Type B pancreatic cell (in vitro differentiated cells): ENCODE data around the gene TGFBI. TPM values are rescaled to one million over a fixed set of nuclear protein-coding genes. Genes with fewer than 3 reads are reported as not detected.

Experiments
- DNase-seq: peaks from one replicate; pipeline ENCODE4 v3.0.0; 2021; ENCODE audit warnings: mixed read lengths; ENCODE audit not compliant: unreplicated experiment; ENCODE audit errors: extremely low spot score
- H3K27ac Mint-ChIP-seq: 2 replicates; pipeline ENCODE4 v1.8.0; 2021; ENCODE audit warnings: mild to moderate bottlenecking, mixed read lengths
- H3K27me3 Mint-ChIP-seq: 2 replicates; pipeline ENCODE4 v1.8.0; 2021; ENCODE audit warnings: mixed read lengths
- H3K36me3 Mint-ChIP-seq: 2 replicates; pipeline ENCODE4 v1.8.0; 2021; ENCODE audit warnings: mixed read lengths
- H3K4me1 Mint-ChIP-seq: one replicate; pipeline ENCODE4 v1.8.0; 2021; ENCODE audit warnings: mixed read lengths; ENCODE audit not compliant: unreplicated experiment
- H3K4me3 Mint-ChIP-seq: 2 replicates; pipeline ENCODE4 v1.8.0; 2021; ENCODE audit warnings: mild to moderate bottlenecking, mixed read lengths
- H3K9me3 Mint-ChIP-seq: 2 replicates; pipeline ENCODE4 v1.8.0; 2021; ENCODE audit warnings: mixed read lengths
- CTCF ChIP-seq: fragments of 200-600 bp; sonication (generic); conservative IDR thresholded peaks from 2 replicates; pipeline ENCODE4 v1.5.0; 2021; ENCODE audit warnings: antibody characterized with exemption, mild to moderate bottlenecking
- total RNA-seq: library from RNA; stranded (reverse); gene quantifications from 2 replicates; pipeline ENCODE4 v1.2.1, GENCODE V29; 2021; ENCODE audit warnings: low replicate concordance

Gene TGFBI
- total RNA-seq, 1 donor from 2014 or later, result 302 TPM

GRCh38 chr5:136070486-136071285 lies 41.9 kb downstream of the TGFBI start:
- Mint-ChIP-seq H3K9me3 (peaks cover 11% of the 10 kb centered on the region), H3K4me3 (no peak overlapping the region), H3K27me3 (peaks cover 4% of the 10 kb centered on the region), H3K4me1 (peaks cover 9% of the 10 kb centered on the region), H3K27ac (no peak overlapping the region), H3K36me3 (no peaks in the 10 kb centered on the region)
- DNase-seq, result peak; percentile 40
- TF ChIP-seq CTCF, result no peak

GRCh38 chr5:136073714-136074529 lies 45.1 kb downstream of the TGFBI start:
- TF ChIP-seq CTCF, result no peak
- no peak overlapping the region for H3K4me3 Mint-ChIP-seq
- no peak overlapping the region for H3K27ac Mint-ChIP-seq
- no peaks in the 10 kb centered on the region for H3K36me3 Mint-ChIP-seq
- H3K27me3 Mint-ChIP-seq, result peaks cover 15% of the 10 kb centered on the region
- H3K4me1 Mint-ChIP-seq, result peaks cover 4% of the 10 kb centered on the region
- peaks cover 11% of the 10 kb centered on the region for H3K9me3 Mint-ChIP-seq
- peak; percentile 42 for DNase-seq

GRCh38 chr5:136075466-136075891 lies 46.7 kb downstream of the TGFBI start:
- H3K36me3 Mint-ChIP-seq, result no peaks in the 10 kb centered on the region
- no peak for TF ChIP-seq CTCF
- H3K9me3 Mint-ChIP-seq, result peaks cover 7% of the 10 kb centered on the region
- H3K4me1 Mint-ChIP-seq, result peaks cover 4% of the 10 kb centered on the region
- no peak overlapping the region for H3K27ac Mint-ChIP-seq
- H3K4me3 Mint-ChIP-seq, result no peak overlapping the region
- DNase-seq, result peak; percentile 27
- H3K27me3 Mint-ChIP-seq, result peaks cover 25% of the 10 kb centered on the region

- Mint-ChIP-seq H3K27ac (no peak overlapping the region), H3K4me3 (no peak overlapping the region), H3K27me3 (peaks cover 26% of the 10 kb centered on the region), H3K4me1 (peaks cover 4% of the 10 kb centered on the region), H3K9me3 (peaks cover 7% of the 10 kb centered on the region), H3K36me3 (no peaks in the 10 kb centered on the region)
- no peak for DNase-seq
- no peak for TF ChIP-seq CTCF
Measured at GRCh38 chr5:136076067-136076466, 47.3 kb downstream of the TGFBI start.

- DNase-seq, result peak; percentile 27
- TF ChIP-seq CTCF, result no peak
- Mint-ChIP-seq H3K9me3 (peaks cover under 1% of the 10 kb centered on the region), H3K27ac (no peak overlapping the region), H3K4me3 (no peak overlapping the region), H3K4me1 (no peaks in the 10 kb centered on the region), H3K27me3 (peaks cover 31% of the 10 kb centered on the region), H3K36me3 (no peaks in the 10 kb centered on the region)
Measured at GRCh38 chr5:136076881-136077445, 48.2 kb downstream of the TGFBI start.
